GM18526 (cell line): Measurements from ENCODE around the gene C20orf144.

Experiments used
- POLR2A ChIP-seq: IDR thresholded peaks from 3 replicates; pipeline ENCODE4 v1.6.1; 2011; ENCODE audit not compliant: insufficient read length; ENCODE audit errors: extremely low read depth

Gene C20orf144

GRCh38 chr20:33647603-33648395 lies 14.3 kb upstream of the C20orf144 start:
- TF ChIP-seq POLR2A = no peak

GRCh38 chr20:33648396-33649004 lies 13.6 kb upstream of the C20orf144 start:
- TF ChIP-seq POLR2A = no peak

- no peak for TF ChIP-seq POLR2A
These were observed 12.9 kb upstream of the C20orf144 start for GRCh38 chr20:33649201-33649681.

GRCh38 chr20:33650111-33650752 lies 11.9 kb upstream of the C20orf144 start:
- no peak for TF ChIP-seq POLR2A

GRCh38 chr20:33650753-33651561 lies 11.2 kb upstream of the C20orf144 start:
- no peak for TF ChIP-seq POLR2A

- no peak for TF ChIP-seq POLR2A
These were observed 10.5 kb upstream of the C20orf144 start for GRCh38 chr20:33651562-33652048.

- no peak for TF ChIP-seq POLR2A
These were observed 8.8 kb upstream of the C20orf144 start for GRCh38 chr20:33653218-33653899.

- no peak for TF ChIP-seq POLR2A
These were observed 8.1 kb upstream of the C20orf144 start for GRCh38 chr20:33653900-33654596.

- TF ChIP-seq POLR2A = no peak
These were observed 7.4 kb upstream of the C20orf144 start for GRCh38 chr20:33654680-33655161.

- TF ChIP-seq POLR2A = no peak
These were observed 7.0 kb upstream of the C20orf144 start for GRCh38 chr20:33655164-33655563.

- no peak for TF ChIP-seq POLR2A
These were observed 5.9 kb upstream of the C20orf144 start for GRCh38 chr20:33656010-33656782.

GRCh38 chr20:33656783-33657703 lies 5.1 kb upstream of the C20orf144 start:
- no peak for TF ChIP-seq POLR2A
